Measurements from ENCODE around the gene GPR176. TPM values are rescaled to one million over a fixed set of nuclear protein-coding genes. Genes with fewer than 3 reads are reported as not detected.
"Not testable (repeated sequence)": the region's sequence is repeated elsewhere in the genome, so short reads cannot be mapped to it uniquely, and the experiment has no call there.

GPR176 gene
- total RNA-seq, 1 donor from 2014 or later, result 15.9 TPM

- Mint-ChIP-seq H3K27ac (ENCODE audit: unreplicated experiment) (no peak overlapping the region), H3K9me3 (ENCODE audit: unreplicated experiment) (no peaks in the 10 kb centered on the region), H3K4me1 (ENCODE audit: low read depth, unreplicated experiment) (peaks cover 13% of the 10 kb centered on the region), H3K4me3 (ENCODE audit: unreplicated experiment) (peak overlapping the region; percentile 9), H3K36me3 (ENCODE audit: unreplicated experiment) (peaks cover 4% of the 10 kb centered on the region), H3K27me3 (ENCODE audit: unreplicated experiment) (peaks cover 2% of the 10 kb centered on the region)
- no peak for TF ChIP-seq CTCF (IDR thresholded peaks at IDR 0.05; ENCODE audit: partially characterized antibody, unreplicated experiment)
- no peak for DNase-seq
Observed at GRCh38 chr15:39819533-39819932, 100.5 kb downstream of the GPR176 start.

GRCh38 chr15:39817892-39818291 lies 102.2 kb downstream of the GPR176 start:
- no peak overlapping the region for H3K27ac Mint-ChIP-seq (ENCODE audit: unreplicated experiment)
- H3K27me3 Mint-ChIP-seq (ENCODE audit: unreplicated experiment), result no peaks in the 10 kb centered on the region
- H3K4me3 Mint-ChIP-seq (ENCODE audit: unreplicated experiment), result no peak overlapping the region
- H3K4me1 Mint-ChIP-seq (ENCODE audit: low read depth, unreplicated experiment), result peaks cover 13% of the 10 kb centered on the region
- H3K9me3 Mint-ChIP-seq (ENCODE audit: unreplicated experiment), result no peaks in the 10 kb centered on the region
- DNase-seq, result no peak
- H3K36me3 Mint-ChIP-seq (ENCODE audit: unreplicated experiment), result no peaks in the 10 kb centered on the region
- no peak for TF ChIP-seq CTCF (IDR thresholded peaks at IDR 0.05; ENCODE audit: partially characterized antibody, unreplicated experiment)

- Mint-ChIP-seq H3K27me3 (ENCODE audit: unreplicated experiment) (no peaks in the 10 kb centered on the region), H3K4me3 (ENCODE audit: unreplicated experiment) (no peak overlapping the region), H3K4me1 (ENCODE audit: low read depth, unreplicated experiment) (peaks cover 12% of the 10 kb centered on the region), H3K36me3 (ENCODE audit: unreplicated experiment) (no peaks in the 10 kb centered on the region), H3K27ac (ENCODE audit: unreplicated experiment) (no peak overlapping the region), H3K9me3 (ENCODE audit: unreplicated experiment) (peaks cover 1% of the 10 kb centered on the region)
- TF ChIP-seq CTCF (IDR thresholded peaks at IDR 0.05; ENCODE audit: partially characterized antibody, unreplicated experiment), result no peak
- DNase-seq, result no peak
Observed at GRCh38 chr15:39814489-39814888, 105.6 kb downstream of the GPR176 start.

- not testable (repeated sequence) for H3K4me1 Mint-ChIP-seq (ENCODE audit: low read depth, unreplicated experiment); H3K9me3 Mint-ChIP-seq (ENCODE audit: unreplicated experiment); DNase-seq; H3K36me3 Mint-ChIP-seq (ENCODE audit: unreplicated experiment); H3K27ac Mint-ChIP-seq (ENCODE audit: unreplicated experiment); H3K4me3 Mint-ChIP-seq (ENCODE audit: unreplicated experiment); H3K27me3 Mint-ChIP-seq (ENCODE audit: unreplicated experiment)
Observed at GRCh38 chr15:39812651-39813050, 107.4 kb downstream of the GPR176 start.

GRCh38 chr15:39808909-39809308 lies 111.2 kb downstream of the GPR176 start:
- Mint-ChIP-seq H3K4me1 (ENCODE audit: low read depth, unreplicated experiment) (peaks cover 7% of the 10 kb centered on the region), H3K27me3 (ENCODE audit: unreplicated experiment) (no peaks in the 10 kb centered on the region), H3K4me3 (ENCODE audit: unreplicated experiment) (no peak overlapping the region), H3K36me3 (ENCODE audit: unreplicated experiment) (no peaks in the 10 kb centered on the region), H3K9me3 (ENCODE audit: unreplicated experiment) (peaks cover 1% of the 10 kb centered on the region), H3K27ac (ENCODE audit: unreplicated experiment) (no peak overlapping the region)
- no peak for TF ChIP-seq CTCF (IDR thresholded peaks at IDR 0.05; ENCODE audit: partially characterized antibody, unreplicated experiment)
- no peak for DNase-seq

GRCh38 chr15:39807791-39808190 lies 112.3 kb downstream of the GPR176 start:
- TF ChIP-seq CTCF (IDR thresholded peaks at IDR 0.05; ENCODE audit: partially characterized antibody, unreplicated experiment), result no peak
- Mint-ChIP-seq H3K4me1 (ENCODE audit: low read depth, unreplicated experiment) (peaks cover 7% of the 10 kb centered on the region), H3K27me3 (ENCODE audit: unreplicated experiment) (no peaks in the 10 kb centered on the region), H3K9me3 (ENCODE audit: unreplicated experiment) (peaks cover 1% of the 10 kb centered on the region), H3K36me3 (ENCODE audit: unreplicated experiment) (no peaks in the 10 kb centered on the region), H3K4me3 (ENCODE audit: unreplicated experiment) (no peak overlapping the region), H3K27ac (ENCODE audit: unreplicated experiment) (no peak overlapping the region)
- no peak for DNase-seq

Data from glutamatergic neuron (in vitro differentiated cells).